Measurements from ENCODE around the gene PHEX.

The PHEX gene

DNA sequence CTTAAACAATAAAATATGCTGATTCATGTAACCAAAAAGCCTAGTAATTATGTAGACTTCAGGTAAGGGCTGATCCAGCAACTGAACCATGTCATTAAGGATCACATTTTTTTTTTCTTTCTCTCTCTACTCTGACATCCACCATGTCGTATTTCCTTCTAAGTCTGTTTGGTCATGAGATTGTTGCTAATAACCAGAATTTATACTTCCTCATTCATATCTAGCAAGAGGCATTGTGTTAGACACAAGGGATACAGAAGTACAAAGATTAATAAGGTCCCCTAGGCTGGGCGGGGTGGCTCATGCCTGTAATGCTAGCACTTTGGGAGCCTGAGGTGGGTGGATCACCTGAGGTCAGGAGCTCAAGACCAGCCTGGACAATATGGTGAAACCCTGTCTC is 24.1 kb downstream of the PHEX start:
- H3K4me3 ChIP-seq (ENCODE audit: insufficient read depth in 1 of 2, low read depth in 1 of 2, low read length in 2 of 2): no peak overlapping the region
- H3K9me3 ChIP-seq (ENCODE audit: control insufficient read depth, low read length): no peaks in the 10 kb centered on the region
- no peak overlapping the region for H2BK5ac ChIP-seq (ENCODE audit: low read depth, low read length, poor library complexity, severe bottlenecking)
- no peak overlapping the region for H3K27ac ChIP-seq (ENCODE audit: low read length, poor library complexity, severe bottlenecking)
- H2BK120ac ChIP-seq (ENCODE audit: low read depth, low read length): no peak overlapping the region
- no peak overlapping the region for H2BK15ac ChIP-seq (ENCODE audit: low read depth, poor library complexity, severe bottlenecking)
- 82% methylated on average over 1 of the region's 2 CpGs for WGBS
- peaks cover 0 to 4% of the 10 kb centered on the region in 2 experiments for H3K27me3 ChIP-seq (ENCODE audit: control insufficient read depth in 1 of 2, insufficient read depth in 1 of 2, low read length in 2 of 2)
- no peaks in the 10 kb centered on the region for H3K36me3 ChIP-seq (ENCODE audit: control insufficient read depth in 1 of 2, insufficient read depth in 2 of 2, low read depth in 1 of 2, low read length in 2 of 2)
- no peaks in the 10 kb centered on the region for H3K79me1 ChIP-seq (replicated peaks; ENCODE audit: low read length, poor library complexity, severe bottlenecking)
- H4K91ac ChIP-seq (ENCODE audit: low read length): no peak overlapping the region
- no peak for DNase-seq
- H3K4ac ChIP-seq (ENCODE audit: low read depth in 1 of 2, low read length in 2 of 2): no peak overlapping the region
- no peak overlapping the region for H2AFZ ChIP-seq (ENCODE audit: low read depth, low read length)
- no peak overlapping the region for H3K23ac ChIP-seq (ENCODE audit: low read length in 2 of 2)
- no peaks in the 10 kb centered on the region for H3K4me1 ChIP-seq (ENCODE audit: control insufficient read depth, insufficient read depth, low read depth, low read length)
- H2BK12ac ChIP-seq (ENCODE audit: low read length in 2 of 2): no peak overlapping the region
- no peak overlapping the region for H3K18ac ChIP-seq (ENCODE audit: low read depth in 1 of 2, low read length in 2 of 2)
- no peak overlapping the region for H4K8ac ChIP-seq (ENCODE audit: low read length)
- no peak overlapping the region for H3K14ac ChIP-seq (ENCODE audit: low read length in 2 of 2)
- H3K9ac ChIP-seq (ENCODE audit: low read length): no peak overlapping the region
- H2AK5ac ChIP-seq (ENCODE audit: low read length, severe bottlenecking): no peak overlapping the region
- no peak overlapping the region for H3K4me2 ChIP-seq (ENCODE audit: low read length, poor library complexity, severe bottlenecking)

DNA sequence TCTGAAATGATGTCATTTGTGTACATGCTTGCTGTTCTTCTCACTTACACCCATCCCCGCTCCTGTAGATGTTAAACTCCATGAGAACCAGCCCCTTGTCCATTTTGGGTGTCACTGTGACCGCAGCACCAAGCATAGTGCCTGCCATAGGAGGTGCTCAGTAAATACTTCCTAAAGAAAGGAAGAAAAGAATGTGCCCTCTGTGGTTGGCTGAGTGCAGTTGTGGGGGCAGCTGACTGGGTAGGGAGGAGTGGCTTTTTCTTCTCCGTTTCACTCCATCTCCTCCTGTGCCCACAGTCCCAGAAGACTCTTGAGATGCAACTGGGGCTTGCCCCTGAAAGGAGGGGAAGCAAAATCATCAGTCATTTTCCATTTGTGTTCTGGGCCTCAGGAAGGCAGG is 25.5 kb downstream of the PHEX start:
- H3K27me3 ChIP-seq (ENCODE audit: control insufficient read depth in 1 of 2, insufficient read depth in 1 of 2, low read length in 2 of 2): peaks cover 0 to 4% of the 10 kb centered on the region in 2 experiments
- no peak overlapping the region for H2BK12ac ChIP-seq (ENCODE audit: low read length in 2 of 2)
- no peak overlapping the region for H3K4ac ChIP-seq (ENCODE audit: low read depth in 1 of 2, low read length in 2 of 2)
- no peaks in the 10 kb centered on the region for H3K4me1 ChIP-seq (ENCODE audit: control insufficient read depth, insufficient read depth, low read depth, low read length)
- H3K14ac ChIP-seq (ENCODE audit: low read length in 2 of 2): no peak overlapping the region
- H3K18ac ChIP-seq (ENCODE audit: low read depth in 1 of 2, low read length in 2 of 2): no peak overlapping the region
- no peak overlapping the region for H3K27ac ChIP-seq (ENCODE audit: low read length, poor library complexity, severe bottlenecking)
- no peak overlapping the region for H2BK120ac ChIP-seq (ENCODE audit: low read depth, low read length)
- H3K36me3 ChIP-seq (ENCODE audit: control insufficient read depth in 1 of 2, insufficient read depth in 2 of 2, low read depth in 1 of 2, low read length in 2 of 2): no peaks in the 10 kb centered on the region
- no peak overlapping the region for H2AK5ac ChIP-seq (ENCODE audit: low read length, severe bottlenecking)
- no peaks in the 10 kb centered on the region for H3K9me3 ChIP-seq (ENCODE audit: control insufficient read depth, low read length)
- no peak overlapping the region for H3K23ac ChIP-seq (ENCODE audit: low read length in 2 of 2)
- no peak overlapping the region for H2BK15ac ChIP-seq (ENCODE audit: low read depth, poor library complexity, severe bottlenecking)
- H3K4me3 ChIP-seq (ENCODE audit: insufficient read depth in 1 of 2, low read depth in 1 of 2, low read length in 2 of 2): no peak overlapping the region
- H2BK5ac ChIP-seq (ENCODE audit: low read depth, low read length, poor library complexity, severe bottlenecking): no peak overlapping the region
- WGBS: 100% methylated on average over 2 of the region's 3 CpGs
- no peak overlapping the region for H3K4me2 ChIP-seq (ENCODE audit: low read length, poor library complexity, severe bottlenecking)
- H4K8ac ChIP-seq (ENCODE audit: low read length): no peak overlapping the region
- DNase-seq: no peak
- no peak overlapping the region for H4K91ac ChIP-seq (ENCODE audit: low read length)
- no peaks in the 10 kb centered on the region for H3K79me1 ChIP-seq (replicated peaks; ENCODE audit: low read length, poor library complexity, severe bottlenecking)
- H2AFZ ChIP-seq (ENCODE audit: low read depth, low read length): no peak overlapping the region
- no peak overlapping the region for H3K9ac ChIP-seq (ENCODE audit: low read length)

DNA sequence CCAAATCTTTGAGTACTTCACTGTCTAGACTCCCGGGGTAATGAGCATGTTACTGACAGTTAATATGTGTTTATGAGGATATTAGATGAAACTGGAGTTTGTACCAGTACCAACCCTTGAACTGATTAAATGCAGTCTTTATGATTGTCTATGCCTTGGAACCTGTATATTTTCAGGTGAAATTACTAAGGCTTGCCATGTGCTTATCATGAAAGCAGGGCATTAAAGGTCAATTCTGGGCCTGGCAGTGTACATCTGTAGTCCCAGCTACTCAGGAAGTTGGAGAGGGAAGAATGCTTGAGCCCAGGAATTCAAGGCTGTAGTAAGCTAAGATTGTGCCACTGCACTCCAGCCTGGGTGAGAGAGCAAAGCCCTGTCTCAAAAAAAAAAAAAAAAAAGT is 27.6 kb downstream of the PHEX start:
- no peak overlapping the region for H3K27ac ChIP-seq (ENCODE audit: low read length, poor library complexity, severe bottlenecking)
- no peaks in the 10 kb centered on the region for H3K79me1 ChIP-seq (replicated peaks; ENCODE audit: low read length, poor library complexity, severe bottlenecking)
- H2AFZ ChIP-seq (ENCODE audit: low read depth, low read length): no peak overlapping the region
- WGBS: 100% methylated on average over 1 of the region's 1 CpG
- H2BK5ac ChIP-seq (ENCODE audit: low read depth, low read length, poor library complexity, severe bottlenecking): no peak overlapping the region
- DNase-seq: no peak
- H3K18ac ChIP-seq (ENCODE audit: low read depth in 1 of 2, low read length in 2 of 2): no peak overlapping the region
- no peaks in the 10 kb centered on the region for H3K36me3 ChIP-seq (ENCODE audit: control insufficient read depth in 1 of 2, insufficient read depth in 2 of 2, low read depth in 1 of 2, low read length in 2 of 2)
- H3K4me3 ChIP-seq (ENCODE audit: insufficient read depth in 1 of 2, low read depth in 1 of 2, low read length in 2 of 2): no peak overlapping the region
- H3K4me1 ChIP-seq (ENCODE audit: control insufficient read depth, insufficient read depth, low read depth, low read length): no peaks in the 10 kb centered on the region
- no peaks in the 10 kb centered on the region for H3K9me3 ChIP-seq (ENCODE audit: control insufficient read depth, low read length)
- no peak overlapping the region for H2BK12ac ChIP-seq (ENCODE audit: low read length in 2 of 2)
- no peak overlapping the region for H3K9ac ChIP-seq (ENCODE audit: low read length)
- no peak overlapping the region for H3K4me2 ChIP-seq (ENCODE audit: low read length, poor library complexity, severe bottlenecking)
- H3K4ac ChIP-seq (ENCODE audit: low read depth in 1 of 2, low read length in 2 of 2): no peak overlapping the region
- H3K14ac ChIP-seq (ENCODE audit: low read length in 2 of 2): no peak overlapping the region
- no peak overlapping the region for H2BK120ac ChIP-seq (ENCODE audit: low read depth, low read length)
- H3K27me3 ChIP-seq (ENCODE audit: control insufficient read depth in 1 of 2, insufficient read depth in 1 of 2, low read length in 2 of 2): peaks cover 0 to 4% of the 10 kb centered on the region in 2 experiments
- H4K8ac ChIP-seq (ENCODE audit: low read length): no peak overlapping the region
- no peak overlapping the region for H2BK15ac ChIP-seq (ENCODE audit: low read depth, poor library complexity, severe bottlenecking)
- no peak overlapping the region for H4K91ac ChIP-seq (ENCODE audit: low read length)
- no peak overlapping the region for H3K23ac ChIP-seq (ENCODE audit: low read length in 2 of 2)
- no peak overlapping the region for H2AK5ac ChIP-seq (ENCODE audit: low read length, severe bottlenecking)

DNA sequence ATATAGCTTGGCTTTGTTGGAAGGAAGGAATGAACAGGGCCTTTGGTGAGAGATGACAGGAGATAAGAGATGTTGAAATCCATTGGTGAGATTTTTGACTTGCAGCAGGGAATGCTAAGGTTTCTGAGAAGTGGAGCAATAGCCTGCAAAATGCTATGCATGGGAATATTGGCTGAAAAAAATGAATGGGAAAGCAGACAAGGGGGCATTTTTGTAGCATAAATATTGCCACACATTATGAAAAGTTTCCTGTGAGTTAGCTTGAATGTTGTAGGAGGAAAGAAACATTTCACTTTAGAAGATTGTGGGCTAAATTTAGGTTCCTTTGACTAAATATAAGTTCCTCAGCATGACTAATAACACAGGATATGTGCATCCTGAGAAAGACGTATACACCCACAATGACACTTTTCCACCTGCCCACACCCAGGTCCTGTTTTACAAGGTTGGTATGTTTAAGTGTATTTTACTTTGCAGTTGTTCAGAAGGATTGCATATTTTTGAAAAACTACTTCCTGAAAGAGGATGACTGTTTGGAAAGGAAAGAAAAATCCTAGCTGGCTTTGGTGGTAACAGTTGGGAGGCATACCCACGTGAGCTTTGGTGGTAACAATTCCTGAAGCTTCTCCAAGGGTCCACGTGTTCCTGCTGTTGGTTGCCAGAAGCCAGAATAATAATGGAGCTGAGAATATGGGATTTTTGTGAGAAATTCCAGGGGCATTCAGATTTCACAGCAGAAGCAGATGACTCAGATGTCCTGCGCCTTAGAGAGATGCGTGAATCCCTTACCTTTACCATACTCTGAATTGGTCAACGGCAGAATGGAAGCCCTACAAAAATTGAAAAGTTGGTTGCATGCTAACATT is 28.5 kb downstream of the PHEX start:
- no peak overlapping the region for H3K4ac ChIP-seq (ENCODE audit: low read depth in 1 of 2, low read length in 2 of 2)
- no peak overlapping the region for H3K23ac ChIP-seq (ENCODE audit: low read length in 2 of 2)
- no peaks in the 10 kb centered on the region for H3K9me3 ChIP-seq (ENCODE audit: control insufficient read depth, low read length)
- H3K4me2 ChIP-seq (ENCODE audit: low read length, poor library complexity, severe bottlenecking): no peak overlapping the region
- H4K8ac ChIP-seq (ENCODE audit: low read length): no peak overlapping the region
- 75% methylated on average over 2 of the region's 6 CpGs for WGBS
- no peak overlapping the region for H2AFZ ChIP-seq (ENCODE audit: low read depth, low read length)
- no peak overlapping the region for H2BK15ac ChIP-seq (ENCODE audit: low read depth, poor library complexity, severe bottlenecking)
- H3K18ac ChIP-seq (ENCODE audit: low read depth in 1 of 2, low read length in 2 of 2): no peak overlapping the region
- no peak overlapping the region for H3K27ac ChIP-seq (ENCODE audit: low read length, poor library complexity, severe bottlenecking)
- H2BK120ac ChIP-seq (ENCODE audit: low read depth, low read length): no peak overlapping the region
- no peaks in the 10 kb centered on the region for H3K36me3 ChIP-seq (ENCODE audit: control insufficient read depth in 1 of 2, insufficient read depth in 2 of 2, low read depth in 1 of 2, low read length in 2 of 2)
- no peak overlapping the region for H3K4me3 ChIP-seq (ENCODE audit: insufficient read depth in 1 of 2, low read depth in 1 of 2, low read length in 2 of 2)
- DNase-seq: peak; percentile 17
- peaks cover 0 to 4% of the 10 kb centered on the region in 2 experiments for H3K27me3 ChIP-seq (ENCODE audit: control insufficient read depth in 1 of 2, insufficient read depth in 1 of 2, low read length in 2 of 2)
- H3K9ac ChIP-seq (ENCODE audit: low read length): no peak overlapping the region
- H3K4me1 ChIP-seq (ENCODE audit: control insufficient read depth, insufficient read depth, low read depth, low read length): no peaks in the 10 kb centered on the region
- no peak overlapping the region for H4K91ac ChIP-seq (ENCODE audit: low read length)
- H3K14ac ChIP-seq (ENCODE audit: low read length in 2 of 2): no peak overlapping the region
- H3K79me1 ChIP-seq (replicated peaks; ENCODE audit: low read length, poor library complexity, severe bottlenecking): no peaks in the 10 kb centered on the region
- H2BK5ac ChIP-seq (ENCODE audit: low read depth, low read length, poor library complexity, severe bottlenecking): no peak overlapping the region
- H2BK12ac ChIP-seq (ENCODE audit: low read length in 2 of 2): no peak overlapping the region
- no peak overlapping the region for H2AK5ac ChIP-seq (ENCODE audit: low read length, severe bottlenecking)
